ENCODE measurements around the gene DIP2A. TPM values are rescaled to one million over a fixed set of nuclear protein-coding genes. Genes with fewer than 3 reads are reported as not detected.

Gene DIP2A, protein sequence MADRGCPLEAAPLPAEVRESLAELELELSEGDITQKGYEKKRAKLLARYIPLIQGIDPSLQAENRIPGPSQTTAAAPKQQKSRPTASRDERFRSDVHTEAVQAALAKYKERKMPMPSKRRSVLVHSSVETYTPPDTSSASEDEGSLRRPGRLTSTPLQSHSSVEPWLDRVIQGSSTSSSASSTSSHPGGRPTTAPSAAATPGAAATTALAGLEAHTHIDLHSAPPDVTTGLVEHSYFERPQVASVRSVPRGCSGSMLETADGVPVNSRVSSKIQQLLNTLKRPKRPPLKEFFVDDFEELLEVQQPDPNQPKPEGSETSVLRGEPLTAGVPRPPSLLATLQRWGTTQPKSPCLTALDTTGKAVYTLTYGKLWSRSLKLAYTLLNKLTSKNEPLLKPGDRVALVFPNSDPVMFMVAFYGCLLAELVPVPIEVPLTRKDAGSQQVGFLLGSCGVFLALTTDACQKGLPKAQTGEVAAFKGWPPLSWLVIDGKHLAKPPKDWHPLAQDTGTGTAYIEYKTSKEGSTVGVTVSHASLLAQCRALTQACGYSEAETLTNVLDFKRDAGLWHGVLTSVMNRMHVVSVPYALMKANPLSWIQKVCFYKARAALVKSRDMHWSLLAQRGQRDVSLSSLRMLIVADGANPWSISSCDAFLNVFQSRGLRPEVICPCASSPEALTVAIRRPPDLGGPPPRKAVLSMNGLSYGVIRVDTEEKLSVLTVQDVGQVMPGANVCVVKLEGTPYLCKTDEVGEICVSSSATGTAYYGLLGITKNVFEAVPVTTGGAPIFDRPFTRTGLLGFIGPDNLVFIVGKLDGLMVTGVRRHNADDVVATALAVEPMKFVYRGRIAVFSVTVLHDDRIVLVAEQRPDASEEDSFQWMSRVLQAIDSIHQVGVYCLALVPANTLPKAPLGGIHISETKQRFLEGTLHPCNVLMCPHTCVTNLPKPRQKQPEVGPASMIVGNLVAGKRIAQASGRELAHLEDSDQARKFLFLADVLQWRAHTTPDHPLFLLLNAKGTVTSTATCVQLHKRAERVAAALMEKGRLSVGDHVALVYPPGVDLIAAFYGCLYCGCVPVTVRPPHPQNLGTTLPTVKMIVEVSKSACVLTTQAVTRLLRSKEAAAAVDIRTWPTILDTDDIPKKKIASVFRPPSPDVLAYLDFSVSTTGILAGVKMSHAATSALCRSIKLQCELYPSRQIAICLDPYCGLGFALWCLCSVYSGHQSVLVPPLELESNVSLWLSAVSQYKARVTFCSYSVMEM (N-terminal part only)
- 21.5 TPM for total RNA-seq (2013)
- polyA plus RNA-seq (10 to 100 TPM in 1 of 3 donors, 1 to 10 TPM in 2; 4.6 to 55.4 (median 6.1) TPM), polyA minus RNA-seq (23.0 and 23.8 TPM in 2 replicates), total RNA-seq (22.0 to 58.1 (median 36.2) reads per million in 11 experiments)

DNA sequence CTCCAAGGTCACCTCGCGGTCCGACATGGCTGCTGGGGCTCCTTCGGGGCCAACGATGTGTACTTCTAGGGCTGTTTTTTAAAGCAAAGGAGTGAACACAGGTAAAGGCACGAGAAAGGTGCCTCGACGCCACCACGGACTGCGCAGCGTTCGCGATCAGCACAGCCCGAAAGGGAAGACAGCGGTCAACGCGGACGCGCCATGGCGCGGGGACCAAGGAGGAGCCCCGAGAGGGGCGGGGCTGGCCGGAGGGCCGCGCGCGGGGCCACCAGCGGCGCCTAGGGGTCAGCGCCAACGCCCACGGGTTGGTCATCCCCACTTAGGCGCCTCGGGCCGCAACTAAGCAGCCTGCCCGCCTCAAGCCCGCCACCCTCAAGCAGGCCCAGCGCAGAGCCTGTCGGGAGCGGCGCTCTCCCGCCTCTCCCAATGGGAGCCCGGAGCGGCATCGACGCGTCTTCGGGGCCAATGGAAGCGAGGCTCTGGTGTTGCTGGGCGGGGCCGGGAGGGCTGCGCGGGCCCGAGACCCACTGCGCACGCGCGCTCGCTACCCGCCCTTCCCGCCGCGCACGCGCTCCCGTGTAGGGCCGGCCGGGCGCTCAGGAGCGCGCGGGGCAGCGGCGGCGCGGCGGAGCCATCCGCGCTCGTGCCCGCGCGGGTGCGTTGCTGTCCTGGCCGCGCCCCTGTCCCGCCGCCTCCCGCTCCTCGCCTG is at the start of gene DIP2A:
Gene DIP2A (plus strand): TSS at position 577 of the 709 bp plus-strand sequence. CDS start 241 bp downstream, outside the sequence.
- H3K4me3 Mint-ChIP-seq: peak within 1 kb of the TSS; percentile 91 to 93
- no peak for TF ChIP-seq CTCF (IDR thresholded peaks at IDR 0.05)
- peaks cover 51% of the 10 kb centered on the region for H3K4me1 Mint-ChIP-seq
- DNase-seq: peak; percentile 93 to 97 (median 97)
- under 1% methylated on average over 91 of the region's 91 CpGs for WGBS (ENCODE audit: insufficient coverage)
- Histone ChIP-seq H3K36me3 (replicated peaks in 1 of 2; ENCODE audit: control insufficient read depth in 1 of 2, insufficient read depth in 2 of 2, low read length in 2 of 2) (peaks cover 0 to 18% of the 10 kb centered on the region in 2 donors), H3K9ac (ENCODE audit: insufficient read depth, low read length, poor library complexity, severe bottlenecking) (peak within 1 kb of the TSS; percentile 84), H4K20me1 (ENCODE audit: insufficient read depth, low read length) (peaks cover 25% of the 10 kb centered on the region), H3K27ac (ENCODE audit: low read depth in 1 of 2, low read length in 2 of 2) (peak within 1 kb of the TSS; percentile 88 to 93), H3K79me2 (ENCODE audit: insufficient read depth, low read length) (peaks cover 89% of the 10 kb centered on the region), H3K4me3 (replicated peaks in 1 of 3; ENCODE audit: low read depth in 2 of 3, low read length in 3 of 3) (peak within 1 kb of the TSS; percentile 88 to 99 (median 96)), H3K27me3 (ENCODE audit: control insufficient read depth in 2 of 2, insufficient read depth in 2 of 2, low read length in 2 of 2) (no peaks in the 10 kb centered on the region), H3K4me1 (ENCODE audit: control insufficient read depth in 1 of 2, insufficient read depth in 2 of 2, low read length in 2 of 2) (peaks cover 25 to 45% of the 10 kb centered on the region in 2 donors), H3K9me3 (replicated peaks in 1 of 2; ENCODE audit: control insufficient read depth in 1 of 2, insufficient read depth in 1 of 2, low read length in 2 of 2) (no peaks in the 10 kb centered on the region), H3K4me2 (replicated peaks; ENCODE audit: extremely low read depth, low read length, poor library complexity, severe bottlenecking) (peak within 1 kb of the TSS; percentile 88), H2AFZ (ENCODE audit: insufficient read depth, low read depth, low read length, poor library complexity, severe bottlenecking) (peak within 1 kb of the TSS; percentile 93)
- no peaks in the 10 kb centered on the region for H3K9me3 Mint-ChIP-seq
- intact Hi-C loops (cut with micrococcal nuclease): loop anchor here (5.0 kb wide), 2 partner anchors 136 to 271 kb away; partner anchors contain the start of genes C21orf58 (in 1 of the 2) and PCNT (in 1 of the 2)
- peaks cover 12 to 15% of the 10 kb centered on the region in 2 donors for H3K36me3 Mint-ChIP-seq
- peaks cover 0 to 3% (median 0%) of the 10 kb centered on the region in 3 donors for H3K27me3 Mint-ChIP-seq (ENCODE audit: low read depth in 3 of 3)
- H3K27ac Mint-ChIP-seq: peak within 1 kb of the TSS; percentile 87 to 98 (median 93)
